ENCODE measurements around the gene PRKCSH.
"Not testable (repeated sequence)": the region's sequence is repeated elsewhere in the genome, so short reads cannot be mapped to it uniquely, and the experiment has no call there.

Gene PRKCSH

GRCh38 chr19:11423164-11423790, 12.2 kb upstream of the PRKCSH start:
- TF ChIP-seq PKNOX1 (IDR thresholded peaks at IDR 0.05) = no peak
- no peak for TF ChIP-seq BHLHE40 (IDR thresholded peaks at IDR 0.05; ENCODE audit: borderline replicate concordance)
- TF ChIP-seq ARNT (IDR thresholded peaks at IDR 0.05) = no peak
- no peak for TF ChIP-seq ZNF384 (IDR thresholded peaks at IDR 0.05)
- TF ChIP-seq NFRKB (IDR thresholded peaks at IDR 0.05) = no peak
- no peak for TF ChIP-seq HDGF (IDR thresholded peaks at IDR 0.05; ENCODE audit: borderline replicate concordance)
- no peak for TF ChIP-seq CTBP1 (IDR thresholded peaks at IDR 0.05; ENCODE audit: borderline replicate concordance)
- no peak for TF ChIP-seq FOXA1 (IDR thresholded peaks at IDR 0.05)
- TF ChIP-seq LEF1 (IDR thresholded peaks at IDR 0.05; ENCODE audit: borderline replicate concordance) = no peak
- TF ChIP-seq ELF4 (IDR thresholded peaks at IDR 0.05) = no peak
- no peak for TF ChIP-seq FOXK2 (IDR thresholded peaks at IDR 0.05)
- no peak for TF ChIP-seq FOXM1 (IDR thresholded peaks at IDR 0.05; ENCODE audit: borderline replicate concordance)
- no peak for TF ChIP-seq TARDBP (IDR thresholded peaks at IDR 0.05)
- TF ChIP-seq SP1 (IDR thresholded peaks at IDR 0.05) = no peak
- TF ChIP-seq L3MBTL2 (conservative IDR thresholded peaks at IDR 0.05) = no peak
- TF ChIP-seq SUZ12 (IDR thresholded peaks at IDR 0.05) = no peak
- no peak for DNase-seq (ENCODE audit: extremely low spot score)
- ChIA-PET CTCF (no interaction called here), POLR2A (no interaction called here)

DNA sequence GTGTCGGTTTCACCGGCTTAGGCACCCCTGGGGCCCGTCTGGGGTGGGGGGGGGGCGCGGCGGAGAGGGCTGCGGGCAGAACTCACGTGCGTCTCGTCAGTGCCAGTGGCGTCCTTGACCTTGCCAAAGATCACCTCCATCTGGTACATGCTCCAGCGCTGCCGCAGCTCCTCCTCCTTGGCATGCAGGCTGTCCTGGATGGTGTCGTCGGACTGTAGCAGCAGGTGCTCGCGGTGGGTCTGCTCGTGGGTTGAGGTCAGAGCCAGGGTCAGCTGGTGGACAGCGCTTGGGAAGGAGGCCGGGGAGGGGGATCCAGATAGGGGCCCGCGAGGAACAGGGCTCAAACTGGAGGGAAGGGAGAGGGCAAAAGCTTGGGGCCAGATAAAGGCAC, 11.6 kb upstream of the PRKCSH start:
- POLR2A ChIA-PET = no interaction called here
- TF ChIP-seq CTBP1 (IDR thresholded peaks at IDR 0.05; ENCODE audit: borderline replicate concordance) (no peak), HDGF (IDR thresholded peaks at IDR 0.05; ENCODE audit: borderline replicate concordance) (no peak)
- CTCF ChIA-PET = no interaction called here
- no peak for DNase-seq (ENCODE audit: extremely low spot score)

DNA sequence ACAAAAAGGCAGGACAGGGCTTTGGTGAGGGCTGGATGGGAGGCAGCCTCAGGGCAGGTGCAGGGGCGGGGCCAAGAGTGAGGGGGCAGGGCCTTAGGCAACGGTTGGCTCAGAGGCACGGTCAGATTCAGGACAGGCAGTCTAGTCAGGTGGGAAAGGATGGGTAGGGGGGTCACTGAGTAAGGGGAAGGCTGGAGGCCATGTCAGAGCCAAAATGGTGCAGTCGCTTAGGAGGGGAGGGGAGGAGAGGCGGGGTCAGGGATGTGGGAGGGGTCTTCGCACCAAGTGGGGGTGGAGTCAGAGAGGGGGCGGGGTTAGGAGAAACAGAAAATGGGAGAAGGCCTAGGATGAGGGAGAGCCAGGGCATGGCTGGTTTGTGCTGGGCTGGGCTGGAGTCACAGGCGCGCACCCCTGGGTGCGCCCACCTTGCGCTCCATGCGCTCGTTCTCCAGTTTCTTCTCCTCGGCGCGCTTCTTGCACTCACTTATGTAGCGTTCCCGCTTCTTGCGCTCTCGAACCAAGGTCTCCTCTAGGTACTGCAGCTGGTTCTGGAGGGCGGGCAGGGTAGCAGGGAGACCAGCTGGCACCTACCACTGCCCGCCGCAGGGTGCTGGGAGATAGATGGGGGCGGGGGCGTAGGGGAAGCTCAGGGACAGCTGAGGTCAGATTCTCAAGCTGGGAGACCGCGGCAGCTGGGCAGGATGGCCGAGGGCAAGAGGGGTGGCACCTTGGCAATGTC, 9.5 kb upstream of the PRKCSH start:
- ChIA-PET CTCF (interaction anchor here (0.6 kb wide), 1 partner anchor 1059 kb away, joined by 3 read pairs; the partner anchor contains the start of gene ZNF709), POLR2A (no interaction called here)
- TF ChIP-seq FOXM1 (IDR thresholded peaks at IDR 0.05; ENCODE audit: borderline replicate concordance) = no peak
- no peak for TF ChIP-seq FOXK2 (IDR thresholded peaks at IDR 0.05)
- TF ChIP-seq LEF1 (IDR thresholded peaks at IDR 0.05; ENCODE audit: borderline replicate concordance) = no peak
- TF ChIP-seq NFRKB (IDR thresholded peaks at IDR 0.05) = no peak
- no peak for TF ChIP-seq SUZ12 (IDR thresholded peaks at IDR 0.05)
- TF ChIP-seq FOXA1 (IDR thresholded peaks at IDR 0.05) = no peak
- no peak for TF ChIP-seq HDGF (IDR thresholded peaks at IDR 0.05; ENCODE audit: borderline replicate concordance)
- TF ChIP-seq ARNT (IDR thresholded peaks at IDR 0.05) = no peak
- no peak for DNase-seq (ENCODE audit: extremely low spot score)

DNA sequence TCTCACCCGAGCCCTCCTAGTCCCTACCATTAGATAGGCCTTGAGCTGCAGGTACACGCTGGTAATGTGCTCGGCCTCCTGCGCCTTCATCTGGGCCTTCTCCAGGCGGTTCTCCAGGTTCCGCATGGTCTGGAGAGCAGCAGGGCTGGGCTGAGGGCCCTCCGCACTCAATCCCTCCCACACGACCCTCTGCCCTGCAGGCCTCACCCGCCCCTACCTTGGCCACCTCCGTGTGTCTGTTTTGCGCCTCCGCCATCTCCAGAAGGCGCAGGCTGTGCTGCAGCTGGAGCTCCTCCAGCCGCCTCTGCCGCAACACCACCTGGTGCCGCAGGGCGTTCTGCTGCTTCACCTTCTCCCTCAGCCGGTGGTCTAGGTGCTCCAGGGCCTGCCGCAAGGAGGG, 8.8 kb upstream of the PRKCSH start:
- DNase-seq (ENCODE audit: extremely low spot score) = no peak
- CTCF ChIA-PET = interaction anchor here (0.6 kb wide), 2 partner anchors 28 to 1058 kb away, joined by 3 read pairs; partner anchors contain the start of gene ZNF709
- POLR2A ChIA-PET = no interaction called here
- TF ChIP-seq L3MBTL2 (conservative IDR thresholded peaks at IDR 0.05) (no peak), FOXM1 (IDR thresholded peaks at IDR 0.05; ENCODE audit: borderline replicate concordance) (no peak), ARNT (IDR thresholded peaks at IDR 0.05) (no peak), CTBP1 (IDR thresholded peaks at IDR 0.05; ENCODE audit: borderline replicate concordance) (no peak), PKNOX1 (IDR thresholded peaks at IDR 0.05) (no peak), BHLHE40 (IDR thresholded peaks at IDR 0.05; ENCODE audit: borderline replicate concordance) (no peak), FOXA1 (IDR thresholded peaks at IDR 0.05) (no peak), ZNF384 (IDR thresholded peaks at IDR 0.05) (no peak), LEF1 (IDR thresholded peaks at IDR 0.05; ENCODE audit: borderline replicate concordance) (no peak), FOXK2 (IDR thresholded peaks at IDR 0.05) (no peak), HDGF (IDR thresholded peaks at IDR 0.05; ENCODE audit: borderline replicate concordance) (no peak), SP1 (IDR thresholded peaks at IDR 0.05) (no peak)

DNA sequence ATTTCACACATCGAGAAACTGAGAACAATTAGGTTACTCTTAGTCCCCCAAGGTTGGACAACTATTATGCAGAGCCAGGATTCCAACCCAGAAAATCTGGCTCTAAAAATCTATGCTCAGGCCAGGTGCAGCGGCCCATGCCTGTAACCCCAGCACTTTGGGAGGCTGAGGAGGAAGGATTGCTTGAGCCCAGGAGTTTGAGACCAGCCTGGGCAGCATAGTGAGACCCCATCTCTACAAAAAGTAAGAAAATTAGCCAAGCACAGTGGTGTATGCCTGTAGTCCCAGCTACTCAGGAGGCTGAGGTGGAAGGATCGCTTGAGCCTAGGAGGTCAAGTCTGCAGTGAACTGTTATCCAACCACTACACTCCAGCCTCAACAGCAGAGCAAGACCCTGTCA, 1.9 kb upstream of the PRKCSH start:
- CTCF ChIA-PET = interaction anchor here (1.2 kb wide), 1 partner anchor 50 kb away, joined by 3 read pairs; no protein-coding TSS in a partner anchor

GRCh38 chr19:11434703-11435056, 755 bp upstream of the PRKCSH start:
- no peak for DNase-seq (ENCODE audit: extremely low spot score)
- ChIA-PET CTCF (interaction anchor here (0.6 to 1.4 kb wide), 7 partner anchors 18 to 893 kb away, joined by 3 to 8 read pairs (median 3); partner anchors contain the start of gene TMEM205), POLR2A (interaction anchor here (0.6 to 1.8 kb wide), 9 partner anchors 9 to 60 kb away, joined by 3 to 12 read pairs (median 3); partner anchors contain the start of genes RGL3 and SWSAP1)
- no peak for TF ChIP-seq PKNOX1 (IDR thresholded peaks at IDR 0.05)

More for the DNA sequence above, 1.9 kb upstream of the PRKCSH start:
- POLR2A ChIA-PET; DNase-seq (ENCODE audit: extremely low spot score): not testable (repeated sequence)

Data from HEK293T (cell line).